Fibroblast of lung (primary cell): Measurements from ENCODE around the gene BRI3BP. TPM values are rescaled to one million over a fixed set of nuclear protein-coding genes. Genes with fewer than 3 reads are reported as not detected.

Experiments used
- DNase-seq, 2 donors: peaks; one replicate each; pipeline versions ENCODE4 v3.0.0 to v3.0.0-alpha.2; 2010; ENCODE audit warnings: low read depth in 2 of 2
- H2AFZ ChIP-seq: 2 replicates; pipeline ENCODE4 v1.5.1; 2012; ENCODE audit warnings: low read length, control low read depth, inconsistent platforms
- H3K27ac ChIP-seq: 2 replicates; pipeline ENCODE4 v1.5.1; 2011; ENCODE audit warnings: low read length, control low read depth; ENCODE audit not compliant: insufficient read depth
- H3K27me3 ChIP-seq: 2 replicates; pipeline ENCODE4 v1.5.1; 2011; ENCODE audit warnings: mild to moderate bottlenecking, low read length; ENCODE audit not compliant: control insufficient read depth, insufficient read depth
- H3K36me3 ChIP-seq: 2 replicates; pipeline ENCODE4 v1.5.1; 2011; ENCODE audit warnings: low read length; ENCODE audit not compliant: control insufficient read depth, insufficient read depth
- H3K4me1 ChIP-seq: 2 replicates; pipeline ENCODE4 v1.5.1; 2011; ENCODE audit warnings: low read length; ENCODE audit not compliant: control insufficient read depth, insufficient read depth; ENCODE audit errors: extremely low read depth
- H3K4me2 ChIP-seq: 2 replicates; pipeline ENCODE4 v1.5.1; 2011; ENCODE audit warnings: low read length, control low read depth; ENCODE audit not compliant: insufficient read depth; ENCODE audit errors: extremely low read depth
- H3K4me3 ChIP-seq, 4 experiments: fragments of 200-600 bp in 1 of 4; sonication (generic) in 1 of 4; replicated peaks in 1 of 4; 2 replicates each; pipeline ENCODE4 v1.5.1; 2011 to 2016; ENCODE audit warnings: low read length in 4 of 4, low read depth in 3 of 4, mild to moderate bottlenecking in 3 of 4, control low read depth in 2 of 4, inconsistent platforms in 1 of 4, mixed read lengths in 1 of 4; ENCODE audit not compliant: insufficient read depth in 1 of 4; ENCODE audit errors: control extremely low read depth in 1 of 4
- H3K79me2 ChIP-seq: 2 replicates; pipeline ENCODE4 v1.5.1; 2012; ENCODE audit warnings: mild to moderate bottlenecking, low read length, inconsistent platforms; ENCODE audit not compliant: control insufficient read depth, insufficient read depth
- H3K9ac ChIP-seq: 2 replicates; pipeline ENCODE4 v1.5.1; 2011; ENCODE audit warnings: mild to moderate bottlenecking, low read length, control low read depth; ENCODE audit not compliant: insufficient read depth
- H3K9me3 ChIP-seq: 2 replicates; pipeline ENCODE4 v1.5.1; 2012; ENCODE audit warnings: low read depth, low read length; ENCODE audit not compliant: control insufficient read depth, insufficient read depth
- H4K20me1 ChIP-seq: 2 replicates; pipeline ENCODE4 v1.5.1; 2011; ENCODE audit warnings: low read length; ENCODE audit not compliant: control insufficient read depth, insufficient read depth; ENCODE audit errors: extremely low read depth
- CTCF ChIP-seq, 2 donors: IDR thresholded peaks in 1 of 2; conservative IDR thresholded peaks in 1 of 2; 1 replicate in 1 of 2; 2 replicates in 1 of 2; pipeline ENCODE4 v1.5.1; 2011 to 2012; ENCODE audit warnings: low read length in 2 of 2, control low read depth in 1 of 2, inconsistent platforms in 1 of 2, low read depth in 1 of 2, mild to moderate bottlenecking in 1 of 2
- EZH2 ChIP-seq: IDR thresholded peaks from 2 replicates; pipeline ENCODE4 v1.5.1; 2012; ENCODE audit warnings: low read length, control low read depth, mild to moderate bottlenecking; ENCODE audit errors: missing control alignments
- polyA plus RNA-seq, 2 donors: library from polyadenylated mRNA; depleted of rRNA in 1 of 2; stranded (reverse) in 1 of 2; unstranded in 1 of 2; fragments of >200 nt; gene quantifications; 2 replicates each; pipeline ENCODE4 v1.2.1, GENCODE V29; 2011 to 2012; ENCODE audit warnings: missing spikeins in 1 of 2
- total RNA-seq: library from RNA; depleted of rRNA; stranded (reverse); fragments of >200 nt; gene quantifications from 2 replicates; pipeline ENCODE4 v1.2.1, GENCODE V29; 2014

BRI3BP gene
- total and polyA plus RNA-seq, 2 donors (not counting 1 experiment from before 2014, with no cell fraction given), result 2.3 to 2.5 TPM

GRCh38 chr12:125076103-125076502, 82.7 kb downstream of the BRI3BP start:
- no peak for DNase-seq
- Histone ChIP-seq H3K4me2 (no peak overlapping the region), H3K27ac (no peak overlapping the region), H3K4me3 (no peak overlapping the region), H3K9me3 (no peaks in the 10 kb centered on the region), H3K4me1 (no peaks in the 10 kb centered on the region), H3K36me3 (peaks cover 2% of the 10 kb centered on the region), H3K27me3 (no peaks in the 10 kb centered on the region), H2AFZ (no peak overlapping the region), H4K20me1 (no peaks in the 10 kb centered on the region), H3K9ac (no peak overlapping the region), H3K79me2 (no peaks in the 10 kb centered on the region)
- no peak for TF ChIP-seq CTCF (conservative IDR thresholded peaks at IDR 0.05 in 1 of 2, IDR thresholded peaks at IDR 0.05 in 1 of 2; ENCODE audit: low read depth in 1 of 2, low read length in 2 of 2)
- TF ChIP-seq EZH2, result no peak

GRCh38 chr12:125079084-125079483, 85.6 kb downstream of the BRI3BP start:
- Histone ChIP-seq H3K27ac (no peak overlapping the region), H3K27me3 (no peaks in the 10 kb centered on the region), H2AFZ (no peak overlapping the region), H3K4me3 (no peak overlapping the region), H3K79me2 (no peaks in the 10 kb centered on the region), H3K36me3 (peaks cover 3% of the 10 kb centered on the region), H4K20me1 (no peaks in the 10 kb centered on the region), H3K9me3 (no peaks in the 10 kb centered on the region), H3K9ac (no peak overlapping the region), H3K4me1 (no peaks in the 10 kb centered on the region), H3K4me2 (no peak overlapping the region)
- TF ChIP-seq EZH2 (no peak), CTCF (conservative IDR thresholded peaks at IDR 0.05 in 1 of 2, IDR thresholded peaks at IDR 0.05 in 1 of 2; ENCODE audit: low read depth in 1 of 2, low read length in 2 of 2) (no peak)
- DNase-seq, result no peak

GRCh38 chr12:125079648-125080645, 86.5 kb downstream of the BRI3BP start:
- no peak overlapping the region for H3K4me2 ChIP-seq
- peaks cover 4% of the 10 kb centered on the region for H3K36me3 ChIP-seq
- H4K20me1 ChIP-seq, result no peaks in the 10 kb centered on the region
- H3K79me2 ChIP-seq, result no peaks in the 10 kb centered on the region
- H3K9me3 ChIP-seq, result no peaks in the 10 kb centered on the region
- no peak overlapping the region for H3K4me3 ChIP-seq
- TF ChIP-seq CTCF (conservative IDR thresholded peaks at IDR 0.05 in 1 of 2, IDR thresholded peaks at IDR 0.05 in 1 of 2; ENCODE audit: low read depth in 1 of 2, low read length in 2 of 2), result no peak
- TF ChIP-seq EZH2, result no peak
- DNase-seq, result peak in 1 of 2 donors; percentile 45
- no peak overlapping the region for H2AFZ ChIP-seq
- no peaks in the 10 kb centered on the region for H3K27me3 ChIP-seq
- no peak overlapping the region for H3K9ac ChIP-seq
- H3K4me1 ChIP-seq, result no peaks in the 10 kb centered on the region
- no peak overlapping the region for H3K27ac ChIP-seq
